Stimulated activated CD4-positive, alpha-beta T cell treated with anti-CD3 and anti-CD28 coated beads, Interleukin-1b, Interleukin-23, amount 100 ng/mL, for 4 hours (primary cell): ENCODE results near the gene CD34.
A peak's percentile ranks its signal among the peaks of the same experiment; 100 is the strongest.
"Not testable (repeated sequence)": the region's sequence is repeated elsewhere in the genome, so short reads cannot be mapped to it uniquely, and the experiment has no call there.

Experiments
- DNase-seq, 2 donors: peaks; one replicate each; pipeline ENCODE4 v3.0.0-alpha.2; 2020; ENCODE audit warnings: low read depth in 2 of 2

Gene CD34

GRCh38 chr1:207898836-207899235, 12.1 kb downstream of the CD34 start:
- DNase-seq, result no peak

- no peak for DNase-seq
These were observed 12.7 kb downstream of the CD34 start for GRCh38 chr1:207898260-207898659.

GRCh38 chr1:207897188-207897587, 13.7 kb downstream of the CD34 start:
- DNase-seq, result no peak

GRCh38 chr1:207896547-207896946, 14.4 kb downstream of the CD34 start:
- no peak for DNase-seq

GRCh38 chr1:207894704-207895103, 16.2 kb downstream of the CD34 start:
- no peak for DNase-seq

GRCh38 chr1:207893737-207894582, 17.0 kb downstream of the CD34 start:
- no peak for DNase-seq

- no peak for DNase-seq
These were observed 18.2 kb downstream of the CD34 start for GRCh38 chr1:207892764-207893163.

GRCh38 chr1:207891148-207891547, 19.8 kb downstream of the CD34 start:
- DNase-seq, result no peak

GRCh38 chr1:207890136-207890738, 20.7 kb downstream of the CD34 start:
- no peak for DNase-seq

- DNase-seq, result no peak
These were observed 22.3 kb downstream of the CD34 start for GRCh38 chr1:207888652-207889051.

GRCh38 chr1:207887542-207888201, 23.3 kb downstream of the CD34 start:
- DNase-seq, result no peak

GRCh38 chr1:207886227-207886626, 24.7 kb downstream of the CD34 start:
- DNase-seq, result no peak

GRCh38 chr1:207885129-207886032, 25.5 kb downstream of the CD34 start:
- peak; percentile 55 to 58 for DNase-seq

GRCh38 chr1:207884266-207885029, 26.5 kb downstream of the CD34 start:
- no peak for DNase-seq

- DNase-seq, result no peak
These were observed 27.2 kb downstream of the CD34 start for GRCh38 chr1:207883660-207884250.

GRCh38 chr1:207883104-207883651, 27.7 kb downstream of the CD34 start:
- no peak for DNase-seq

- no peak for DNase-seq
These were observed 28.2 kb downstream of the CD34 start for GRCh38 chr1:207882692-207883091.

GRCh38 chr1:207878939-207879338, 32.0 kb downstream of the CD34 start:
- DNase-seq, result no peak

GRCh38 chr1:207877914-207878313, 33.0 kb downstream of the CD34 start:
- not testable (repeated sequence) for DNase-seq

- DNase-seq, result no peak
These were observed 34.8 kb downstream of the CD34 start for GRCh38 chr1:207876131-207876530.
